Coronary artery (tissue), 2 donors: Measurements from ENCODE around the gene CLNK.

Source experiments
- DNase-seq: peaks from one replicate; pipeline ENCODE4 v3.0.0-alpha.2; 2017; ENCODE audit warnings: low spot score
- H3K27ac ChIP-seq, 2 donors: fragments of 200-600 bp; sonication (generic); one replicate each; pipeline ENCODE4 v1.5.1; 2016 to 2019
- H3K4me3 ChIP-seq: fragments of 200-600 bp; sonication (generic); 2 replicates; pipeline ENCODE4 v1.5.1; 2016; ENCODE audit warnings: mild to moderate bottlenecking, moderate library complexity
- CTCF ChIP-seq: fragments of 200-600 bp; sonication (generic); IDR thresholded peaks from one replicate; pipeline ENCODE4 v1.5.1; 2019; ENCODE audit warnings: antibody characterized with exemption

The CLNK gene

DNA sequence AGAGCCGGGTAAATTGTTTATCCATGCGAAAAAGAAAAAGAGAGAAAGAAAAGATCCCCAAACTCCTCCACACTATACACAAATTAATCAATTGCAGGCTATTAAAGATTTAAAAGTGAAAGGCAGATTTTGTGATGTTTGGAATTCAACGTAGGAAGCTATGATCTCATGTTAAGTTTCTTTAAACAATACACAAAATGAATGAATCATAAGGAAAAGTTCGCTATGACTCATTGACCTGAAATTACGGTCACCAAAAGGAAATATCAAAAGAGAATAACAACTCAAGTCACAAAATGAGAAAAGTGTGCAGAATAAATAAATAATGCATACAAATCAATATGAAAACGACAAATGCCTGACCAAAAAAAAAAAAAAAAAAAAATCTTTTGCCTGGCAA is 28.6 kb downstream of the CLNK start:
- H3K27ac ChIP-seq = no peak overlapping the region
- TF ChIP-seq CTCF = no peak
- no peak for DNase-seq
- H3K4me3 ChIP-seq = no peak overlapping the region

DNA sequence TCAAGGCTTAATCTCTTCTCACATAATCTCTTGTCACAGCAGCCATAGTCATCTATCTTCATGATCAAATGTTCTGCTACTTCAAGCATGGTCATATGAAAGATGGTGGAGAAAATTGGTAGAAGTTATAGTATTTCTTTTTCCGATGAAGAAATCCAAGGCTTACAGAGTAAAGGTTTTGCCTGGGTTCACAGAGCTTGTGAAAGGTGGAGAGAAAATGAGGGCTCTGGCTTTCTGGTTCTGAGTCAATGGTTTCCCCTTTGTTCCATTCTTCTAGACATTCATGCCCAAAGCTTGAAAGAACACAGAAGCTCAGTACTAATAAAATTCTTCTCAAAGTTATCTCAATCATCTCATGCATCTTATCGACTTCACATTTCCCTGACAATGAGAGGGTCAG is 36.1 kb downstream of the CLNK start:
- no peak for DNase-seq
- no peak overlapping the region for H3K27ac ChIP-seq

DNA sequence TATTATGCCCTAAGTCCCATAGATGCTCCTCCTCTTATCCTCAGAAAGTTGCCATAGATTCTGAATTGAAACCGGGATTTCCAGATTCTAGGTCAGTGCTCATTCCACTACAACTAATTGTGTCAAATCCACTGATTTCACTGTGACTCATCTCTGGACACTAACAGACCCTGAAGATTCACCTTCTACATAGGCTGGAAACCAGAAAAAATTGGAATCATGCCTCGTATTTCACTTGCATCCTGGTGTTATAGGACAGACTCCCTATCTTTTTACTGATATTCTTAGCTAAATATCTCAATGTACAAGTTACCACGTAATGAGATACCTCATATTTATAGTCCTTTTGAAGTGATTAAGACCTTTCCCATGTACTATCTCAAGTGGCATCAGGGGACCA is 36.7 kb downstream of the CLNK start:
- Histone ChIP-seq H3K27ac (no peak overlapping the region), H3K4me3 (no peak overlapping the region)
- no peak for DNase-seq
- TF ChIP-seq CTCF = no peak

More for the DNA sequence above, 36.1 kb downstream of the CLNK start:
- TF ChIP-seq CTCF = no peak
- no peak overlapping the region for H3K4me3 ChIP-seq

- no peak for TF ChIP-seq CTCF
- DNase-seq = no peak
- H3K27ac ChIP-seq = no peak overlapping the region
- H3K4me3 ChIP-seq = no peak overlapping the region
Measured at GRCh38 chr4:10643600-10644425, 40.8 kb downstream of the CLNK start.

DNA sequence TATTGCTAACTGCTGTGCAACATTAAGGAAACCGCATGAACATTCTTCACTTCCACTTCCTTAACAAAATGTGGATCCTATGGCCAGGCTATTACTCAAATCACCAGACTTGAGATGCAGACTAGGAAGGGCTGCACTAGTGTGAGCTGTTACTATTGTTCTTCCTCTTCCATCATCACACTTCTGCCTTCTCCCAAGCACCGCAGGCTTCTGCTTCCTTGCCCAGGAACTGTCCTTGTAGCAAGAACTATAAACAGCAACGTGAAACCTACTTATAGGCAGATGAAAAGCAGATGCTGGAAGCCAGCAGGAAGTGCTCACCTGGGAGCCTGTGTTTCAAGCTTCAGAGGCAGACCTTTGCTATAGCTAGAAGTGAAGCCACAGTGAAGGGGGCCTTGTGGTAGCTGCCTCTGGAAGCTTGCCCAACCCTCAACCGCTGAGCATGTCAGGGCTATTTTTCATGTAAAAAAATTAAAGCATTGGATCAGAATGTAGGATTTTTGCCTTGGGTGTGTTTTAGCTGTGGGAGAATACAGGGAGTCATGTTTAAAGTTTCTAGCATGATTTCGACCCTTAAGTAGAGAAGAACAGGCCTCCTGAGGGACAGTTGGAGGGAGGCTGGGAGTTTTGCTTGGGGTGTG is 43.9 kb downstream of the CLNK start:
- Histone ChIP-seq H3K4me3 (no peak overlapping the region), H3K27ac (no peak overlapping the region)
- TF ChIP-seq CTCF = no peak
- no peak for DNase-seq

DNA sequence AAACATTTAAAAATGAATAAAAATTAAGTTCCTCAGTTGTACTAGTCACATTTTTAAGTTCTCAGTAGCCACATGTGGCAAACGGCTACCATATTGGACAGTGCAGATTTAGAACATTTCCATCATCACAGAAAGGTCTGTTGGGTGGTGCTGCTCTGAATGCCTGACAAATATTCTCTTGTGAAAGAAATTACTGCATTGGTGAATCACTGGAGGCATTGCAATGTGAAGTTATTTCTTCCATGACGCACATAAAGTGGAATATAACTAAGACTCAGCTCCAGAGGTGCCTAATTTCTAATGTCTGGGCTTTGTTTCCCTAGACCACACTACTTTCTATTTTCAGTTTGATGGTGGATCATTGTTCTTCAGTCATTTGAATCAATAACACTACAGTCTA is 44.9 kb downstream of the CLNK start:
- DNase-seq = no peak
- H3K4me3 ChIP-seq = no peak overlapping the region
- H3K27ac ChIP-seq = no peak overlapping the region
- no peak for TF ChIP-seq CTCF

GRCh38 chr4:10639100-10639499 is 45.5 kb downstream of the CLNK start:
- no peak overlapping the region for H3K27ac ChIP-seq
- no peak overlapping the region for H3K4me3 ChIP-seq
- no peak for DNase-seq
- TF ChIP-seq CTCF = no peak
